ENCODE data around the gene PLEKHB1. TPM values are rescaled to one million over a fixed set of nuclear protein-coding genes. Genes with fewer than 3 reads are reported as not detected.

PLEKHB1 gene
- total and polyA plus RNA-seq, 11 donors, result 0.82 to 36.3 (median 10.8) TPM

DNA sequence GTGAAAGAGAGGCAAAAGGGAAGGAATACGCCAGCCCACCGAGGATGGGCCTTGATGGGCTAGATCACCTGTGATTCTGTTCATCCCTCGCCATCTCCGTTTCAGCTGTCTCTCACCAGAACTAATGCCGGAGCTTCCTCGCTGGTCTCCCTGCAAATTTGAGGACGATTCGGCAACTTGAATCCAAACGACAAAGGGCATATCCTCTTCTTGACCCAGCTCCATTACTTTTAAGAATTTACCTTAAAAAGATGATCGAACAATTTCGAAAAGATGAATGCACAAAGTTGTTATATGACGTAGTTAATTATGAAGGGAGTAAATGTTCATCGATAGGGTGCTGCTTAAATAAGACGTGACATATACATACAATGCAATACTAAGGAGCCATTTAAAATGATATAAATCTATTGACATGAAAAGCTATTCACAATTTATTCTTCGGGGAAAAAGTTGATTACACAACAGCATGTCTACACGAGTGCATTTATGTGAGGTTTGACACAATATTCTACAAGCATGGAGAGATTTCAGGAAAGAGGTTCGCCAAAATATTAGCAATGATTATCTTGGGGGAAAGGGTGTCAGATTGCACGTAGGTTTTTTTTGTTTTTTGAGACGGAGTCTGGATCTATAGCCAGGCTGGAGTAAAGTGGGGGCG is 47.5 kb upstream of the PLEKHB1 start:
- Histone ChIP-seq H3K9me3 (no peaks in the 10 kb centered on the region), H3K27ac (peak overlapping the region; percentile 69 to 92 (median 86)), H3K27me3 (no peaks in the 10 kb centered on the region), H3K36me3 (no peaks in the 10 kb centered on the region), H3K4me1 (peaks cover 0 to 27% (median 15%) of the 10 kb centered on the region in 12 donors), H3K4me3 (peak overlapping the region in 11 of 12 donors; percentile 80 to 97 (median 90))
- DNase-seq (no peak), ATAC-seq (no peak)
- WGBS, 4 donors, result 34 to 45% (median 39%) methylated on average over 20 of the region's 20 CpGs
- no peak for TF ChIP-seq POLR2A (IDR thresholded peaks at IDR 0.05)
- TF ChIP-seq, protein P1, sequence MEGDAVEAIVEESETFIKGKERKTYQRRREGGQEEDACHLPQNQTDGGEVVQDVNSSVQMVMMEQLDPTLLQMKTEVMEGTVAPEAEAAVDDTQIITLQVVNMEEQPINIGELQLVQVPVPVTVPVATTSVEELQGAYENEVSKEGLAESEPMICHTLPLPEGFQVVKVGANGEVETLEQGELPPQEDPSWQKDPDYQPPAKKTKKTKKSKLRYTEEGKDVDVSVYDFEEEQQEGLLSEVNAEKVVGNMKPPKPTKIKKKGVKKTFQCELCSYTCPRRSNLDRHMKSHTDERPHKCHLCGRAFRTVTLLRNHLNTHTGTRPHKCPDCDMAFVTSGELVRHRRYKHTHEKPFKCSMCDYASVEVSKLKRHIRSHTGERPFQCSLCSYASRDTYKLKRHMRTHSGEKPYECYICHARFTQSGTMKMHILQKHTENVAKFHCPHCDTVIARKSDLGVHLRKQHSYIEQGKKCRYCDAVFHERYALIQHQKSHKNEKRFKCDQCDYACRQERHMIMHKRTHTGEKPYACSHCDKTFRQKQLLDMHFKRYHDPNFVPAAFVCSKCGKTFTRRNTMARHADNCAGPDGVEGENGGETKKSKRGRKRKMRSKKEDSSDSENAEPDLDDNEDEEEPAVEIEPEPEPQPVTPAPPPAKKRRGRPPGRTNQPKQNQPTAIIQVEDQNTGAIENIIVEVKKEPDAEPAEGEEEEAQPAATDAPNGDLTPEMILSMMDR (IDR thresholded peaks at IDR 0.05), result no peak
- intact Hi-C loops (cut with DNase I), result loop anchor here in 8 of 10 donors (2.0 to 10.0 kb wide), 9 partner anchors 114 to 292 kb away; partner anchors contain the start of gene ARHGEF17 (in 1 of the 8)

DNA sequence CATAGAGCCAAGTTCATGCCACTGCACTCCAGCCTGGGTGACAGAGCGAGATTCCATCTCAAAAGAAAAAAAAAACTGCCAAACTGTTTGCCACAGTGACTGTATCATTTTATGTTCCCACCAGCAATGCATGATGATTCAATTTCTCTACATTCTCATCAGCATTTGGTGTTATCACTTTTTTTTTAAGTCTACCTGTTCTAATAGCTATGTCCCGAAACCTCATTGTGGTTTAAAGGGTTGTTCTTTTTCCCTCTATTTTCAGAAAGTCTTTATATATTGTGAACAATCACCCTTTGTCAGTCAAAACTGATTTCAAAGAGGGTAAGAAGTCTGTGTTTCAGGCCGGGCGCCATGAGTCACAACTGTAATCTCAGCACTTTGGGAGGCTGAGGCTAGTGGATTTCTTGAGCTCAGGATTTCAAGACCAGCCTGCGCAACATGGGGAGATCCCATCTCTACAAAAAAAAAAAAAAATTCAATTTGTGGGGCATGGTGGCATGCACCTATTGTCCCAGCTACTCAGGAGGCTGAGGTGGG is 33.7 kb upstream of the PLEKHB1 start:
- intact Hi-C loops (cut with DNase I), result no loop called here
- 84 to 89% (median 88%) methylated on average over 5 of the region's 5 CpGs for WGBS, 4 donors

DNA sequence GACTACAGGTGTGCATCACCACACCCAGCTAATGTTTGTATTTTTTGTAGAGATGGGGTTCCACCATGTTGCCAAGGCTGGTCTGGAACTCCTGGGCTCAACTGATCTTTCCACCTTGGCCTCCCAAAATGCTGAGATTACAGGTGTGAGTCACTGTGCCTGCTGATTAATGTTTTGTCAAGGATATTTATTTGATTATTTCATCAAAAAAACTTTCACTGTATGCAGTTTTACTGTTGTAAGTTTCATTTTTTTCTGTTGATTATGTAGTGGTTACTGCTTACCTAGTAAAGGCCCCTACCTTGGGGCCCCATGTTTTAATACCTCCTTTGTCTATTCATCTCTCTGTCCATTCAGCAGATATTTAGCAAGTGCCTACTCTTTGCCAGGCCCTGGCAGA is 31.8 kb upstream of the PLEKHB1 start:
- no peaks in the 10 kb centered on the region for H3K36me3 ChIP-seq
- no peak overlapping the region for H3K4me3 ChIP-seq
- TF ChIP-seq POLR2A (IDR thresholded peaks at IDR 0.05), result no peak
- TF ChIP-seq, protein P1 (IDR thresholded peaks at IDR 0.05), result no peak
- DNase-seq (no peak), ATAC-seq (no peak)
- H3K4me1 ChIP-seq, result no peaks in the 10 kb centered on the region
- H3K27ac ChIP-seq, result no peak overlapping the region
- intact Hi-C loops (cut with DNase I), result no loop called here
- H3K27me3 ChIP-seq, result no peaks in the 10 kb centered on the region
- peaks cover 0 to 3% (median 0%) of the 10 kb centered on the region in 12 donors for H3K9me3 ChIP-seq

More for the DNA sequence above, 33.7 kb upstream of the PLEKHB1 start:
- TF ChIP-seq, protein P1 (IDR thresholded peaks at IDR 0.05), result no peak
- TF ChIP-seq POLR2A (IDR thresholded peaks at IDR 0.05), result no peak
- ATAC-seq (no peak), DNase-seq (no peak)
- Histone ChIP-seq H3K4me1 (no peaks in the 10 kb centered on the region), H3K36me3 (no peaks in the 10 kb centered on the region), H3K9me3 (peaks cover 0 to 3% (median 0%) of the 10 kb centered on the region in 12 donors), H3K4me3 (no peak overlapping the region), H3K27me3 (no peaks in the 10 kb centered on the region), H3K27ac (no peak overlapping the region)

DNA sequence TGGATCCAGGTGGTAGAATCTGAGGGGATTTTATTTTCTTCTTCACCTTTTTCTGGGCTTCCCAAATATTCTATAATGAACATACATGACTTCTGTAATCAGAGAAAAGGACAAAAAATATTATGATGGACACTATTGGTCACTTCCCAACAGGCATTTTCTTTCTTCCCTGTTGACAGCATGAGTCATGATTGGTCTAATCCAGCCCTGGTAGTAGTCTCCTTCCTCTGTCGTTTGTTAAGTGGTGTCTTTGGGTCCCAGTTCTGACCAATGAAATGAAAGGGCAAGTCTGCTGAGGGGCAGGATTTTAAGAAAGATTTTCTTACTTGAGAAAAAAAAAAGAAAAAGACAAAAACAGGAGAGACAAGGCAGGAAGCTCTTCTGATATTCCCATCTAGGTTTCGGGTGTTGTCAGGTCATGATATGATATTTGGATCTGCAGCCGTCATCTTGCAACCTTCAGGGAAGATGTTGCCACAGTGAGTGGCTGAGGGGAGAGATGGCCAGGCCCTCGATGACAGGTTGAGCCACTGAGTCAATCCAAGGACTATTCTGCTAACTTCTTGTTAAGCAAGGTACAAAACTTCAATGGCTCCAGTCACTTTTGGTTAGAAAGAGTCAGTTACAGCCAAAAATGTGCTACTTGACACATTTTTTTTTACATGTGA is 23.3 kb upstream of the PLEKHB1 start:
- no peak for TF ChIP-seq POLR2A (IDR thresholded peaks at IDR 0.05)
- TF ChIP-seq, protein P1 (IDR thresholded peaks at IDR 0.05), result no peak
- DNase-seq (no peak), ATAC-seq (peak in 1 of 4 donors; percentile 47)
- WGBS, 4 donors, result 49 to 60% (median 59%) methylated on average over 4 of the region's 4 CpGs
- Histone ChIP-seq H3K27me3 (no peaks in the 10 kb centered on the region), H3K27ac (peak overlapping the region in 1 of 12 donors; percentile 89), H3K36me3 (no peaks in the 10 kb centered on the region), H3K9me3 (no peaks in the 10 kb centered on the region), H3K4me1 (peaks cover 0 to 37% (median 5%) of the 10 kb centered on the region in 12 donors), H3K4me3 (no peak overlapping the region)
- intact Hi-C loops (cut with DNase I), result loop anchor here in 4 of 10 donors (10.0 kb wide), 1 partner anchor 218 kb away; no protein-coding TSS in a partner anchor

Measured in heart left ventricle (tissue), 16 donors.